K562 (cell line): Measurements from ENCODE around the gene PHF20. TPM values are rescaled to one million over a fixed set of nuclear protein-coding genes. Genes with fewer than 3 reads are reported as not detected.

Source experiments
- CREM ChIP-seq: IDR thresholded peaks from 2 replicates; pipeline ENCODE4 v1.6.1; 2014; ENCODE audit warnings: antibody characterized with exemption, low read depth
- IRF9 ChIP-seq: fragments of 450-650 bp; IDR thresholded peaks from 2 replicates; pipeline ENCODE4 v1.6.1; 2016; ENCODE audit warnings: missing biosample characterization, missing genetic modification characterization
- KAT2B ChIP-seq: IDR thresholded peaks from one replicate; pipeline ENCODE4 v1.6.1; 2012; ENCODE audit warnings: low read depth, mild to moderate bottlenecking, control low read depth, inconsistent platforms, low read length, moderate library complexity
- PCBP1 ChIP-seq: fragments of 200-400 bp; formaldehyde crosslinking; IDR thresholded peaks from 2 replicates; pipeline ENCODE4 v1.6.1; 2018; ENCODE audit warnings: mild to moderate bottlenecking, low read depth, low read length; ENCODE audit not compliant: poor library complexity, severe bottlenecking
- TEAD4 ChIP-seq, 2 experiments: sonication (generic) in 1 of 2; formaldehyde crosslinking in 1 of 2; IDR thresholded peaks; 2 replicates each; pipeline versions ENCODE4 v1.6.1 to v1.8.0; 2012 to 2022; ENCODE audit warnings: borderline replicate concordance in 1 of 2, inconsistent platforms in 1 of 2, low read length in 1 of 2, mild to moderate bottlenecking in 1 of 2, missing genetic modification reagents in 1 of 2
- ZNF143 ChIP-seq: sonication (generic); formaldehyde crosslinking; IDR thresholded peaks from 2 replicates; pipeline ENCODE4 v1.9.0; 2022; ENCODE audit warnings: mild to moderate bottlenecking, missing genetic modification reagents
- ZNF384 ChIP-seq: IDR thresholded peaks from 2 replicates; pipeline ENCODE4 v1.6.1; 2012; ENCODE audit warnings: low read depth, low read length, improper control_type of control experiment
- ZNF436 ChIP-seq: fragments of 250-450, 450-650 bp; sonication (Bioruptor Pico); formaldehyde crosslinking; IDR thresholded peaks from 2 replicates; pipeline ENCODE4 v1.7.0; 2020; ENCODE audit warnings: mild to moderate bottlenecking
- ZNF717 ChIP-seq: fragments of 250-450 bp; sonication (Bioruptor Pico); IDR thresholded peaks from 2 replicates; pipeline ENCODE4 v1.5.0; 2021
- polyA plus RNA-seq, 8 experiments: library from polyadenylated mRNA; depleted of rRNA in 4 of 8; stranded (reverse) in 5 of 8; unstranded in 3 of 8; fragments of >200 nt; fragmentation: Nextera tagmentation in 2 of 8; fragmentation: Illumina TruSeq in 1 of 8; extraction: Ambion mirVana in 2 of 8; extraction: Trizol in 1 of 8; gene quantifications; 2 replicates each; pipeline versions ENCODE4 v1.2.1 to v1.2.3, GENCODE V29; 2011 to 2014; ENCODE audit warnings: inconsistent platforms in 1 of 8, missing spikeins in 1 of 8
- total RNA-seq, 7 experiments: library from RNA; depleted of rRNA in 6 of 7; stranded (reverse); fragments of >200 nt in 6 of 7; fragmentation: Illumina TruSeq in 2 of 7; extraction: Trizol in 2 of 7; gene quantifications; 2 replicates each; pipeline versions ENCODE4 v1.2.1 to v1.2.3, GENCODE V29; 2011 to 2021; ENCODE audit warnings: low replicate concordance in 1 of 7
- TF ChIP-seq, protein P1 (sequence below): fragments of 200-600 bp; sonication (generic); IDR thresholded peaks from one replicate; pipeline ENCODE4 v1.6.1; 2012; ENCODE audit warnings: mild to moderate bottlenecking, low read depth, low read length, inconsistent platforms
- TF ChIP-seq, protein P2 (sequence below): fragments of 450-650 bp; formaldehyde crosslinking; IDR thresholded peaks from 2 replicates; pipeline ENCODE4 v1.4.0; 2020; ENCODE audit warnings: mild to moderate bottlenecking, moderate library complexity
- TF ChIP-seq, protein P3 (sequence below): sonication (generic); formaldehyde crosslinking; IDR thresholded peaks from 2 replicates; pipeline ENCODE4 v1.8.0; 2022; ENCODE audit warnings: mild to moderate bottlenecking, low read depth, missing genetic modification reagents

PHF20 gene
- total and polyA plus RNA-seq, 9 of the 15 experiments (the other 6 are each of a cell fraction or from before 2014, with no cell fraction given) = 49.9 to 196 (median 70.7) TPM

- TF ChIP-seq ZNF143 (CRISPR knock-in tag) (no peak), CREM (no peak), ZNF436 (CRISPR knock-in tag) (no peak), ZNF384 (peak; percentile 68), ZNF717 (no peak), TEAD4 (IDR thresholded peaks at IDR 0.05; ENCODE audit: low read length) (peak; percentile 21; the same call in 1 of the 2 replicates), TEAD4 (CRISPR knock-in tag; IDR thresholded peaks at IDR 0.05; ENCODE audit: borderline replicate concordance) (no peak), IRF9 (tag) (no peak), PCBP1 (no peak), KAT2B (no peak)
- TF ChIP-seq, protein P1, sequence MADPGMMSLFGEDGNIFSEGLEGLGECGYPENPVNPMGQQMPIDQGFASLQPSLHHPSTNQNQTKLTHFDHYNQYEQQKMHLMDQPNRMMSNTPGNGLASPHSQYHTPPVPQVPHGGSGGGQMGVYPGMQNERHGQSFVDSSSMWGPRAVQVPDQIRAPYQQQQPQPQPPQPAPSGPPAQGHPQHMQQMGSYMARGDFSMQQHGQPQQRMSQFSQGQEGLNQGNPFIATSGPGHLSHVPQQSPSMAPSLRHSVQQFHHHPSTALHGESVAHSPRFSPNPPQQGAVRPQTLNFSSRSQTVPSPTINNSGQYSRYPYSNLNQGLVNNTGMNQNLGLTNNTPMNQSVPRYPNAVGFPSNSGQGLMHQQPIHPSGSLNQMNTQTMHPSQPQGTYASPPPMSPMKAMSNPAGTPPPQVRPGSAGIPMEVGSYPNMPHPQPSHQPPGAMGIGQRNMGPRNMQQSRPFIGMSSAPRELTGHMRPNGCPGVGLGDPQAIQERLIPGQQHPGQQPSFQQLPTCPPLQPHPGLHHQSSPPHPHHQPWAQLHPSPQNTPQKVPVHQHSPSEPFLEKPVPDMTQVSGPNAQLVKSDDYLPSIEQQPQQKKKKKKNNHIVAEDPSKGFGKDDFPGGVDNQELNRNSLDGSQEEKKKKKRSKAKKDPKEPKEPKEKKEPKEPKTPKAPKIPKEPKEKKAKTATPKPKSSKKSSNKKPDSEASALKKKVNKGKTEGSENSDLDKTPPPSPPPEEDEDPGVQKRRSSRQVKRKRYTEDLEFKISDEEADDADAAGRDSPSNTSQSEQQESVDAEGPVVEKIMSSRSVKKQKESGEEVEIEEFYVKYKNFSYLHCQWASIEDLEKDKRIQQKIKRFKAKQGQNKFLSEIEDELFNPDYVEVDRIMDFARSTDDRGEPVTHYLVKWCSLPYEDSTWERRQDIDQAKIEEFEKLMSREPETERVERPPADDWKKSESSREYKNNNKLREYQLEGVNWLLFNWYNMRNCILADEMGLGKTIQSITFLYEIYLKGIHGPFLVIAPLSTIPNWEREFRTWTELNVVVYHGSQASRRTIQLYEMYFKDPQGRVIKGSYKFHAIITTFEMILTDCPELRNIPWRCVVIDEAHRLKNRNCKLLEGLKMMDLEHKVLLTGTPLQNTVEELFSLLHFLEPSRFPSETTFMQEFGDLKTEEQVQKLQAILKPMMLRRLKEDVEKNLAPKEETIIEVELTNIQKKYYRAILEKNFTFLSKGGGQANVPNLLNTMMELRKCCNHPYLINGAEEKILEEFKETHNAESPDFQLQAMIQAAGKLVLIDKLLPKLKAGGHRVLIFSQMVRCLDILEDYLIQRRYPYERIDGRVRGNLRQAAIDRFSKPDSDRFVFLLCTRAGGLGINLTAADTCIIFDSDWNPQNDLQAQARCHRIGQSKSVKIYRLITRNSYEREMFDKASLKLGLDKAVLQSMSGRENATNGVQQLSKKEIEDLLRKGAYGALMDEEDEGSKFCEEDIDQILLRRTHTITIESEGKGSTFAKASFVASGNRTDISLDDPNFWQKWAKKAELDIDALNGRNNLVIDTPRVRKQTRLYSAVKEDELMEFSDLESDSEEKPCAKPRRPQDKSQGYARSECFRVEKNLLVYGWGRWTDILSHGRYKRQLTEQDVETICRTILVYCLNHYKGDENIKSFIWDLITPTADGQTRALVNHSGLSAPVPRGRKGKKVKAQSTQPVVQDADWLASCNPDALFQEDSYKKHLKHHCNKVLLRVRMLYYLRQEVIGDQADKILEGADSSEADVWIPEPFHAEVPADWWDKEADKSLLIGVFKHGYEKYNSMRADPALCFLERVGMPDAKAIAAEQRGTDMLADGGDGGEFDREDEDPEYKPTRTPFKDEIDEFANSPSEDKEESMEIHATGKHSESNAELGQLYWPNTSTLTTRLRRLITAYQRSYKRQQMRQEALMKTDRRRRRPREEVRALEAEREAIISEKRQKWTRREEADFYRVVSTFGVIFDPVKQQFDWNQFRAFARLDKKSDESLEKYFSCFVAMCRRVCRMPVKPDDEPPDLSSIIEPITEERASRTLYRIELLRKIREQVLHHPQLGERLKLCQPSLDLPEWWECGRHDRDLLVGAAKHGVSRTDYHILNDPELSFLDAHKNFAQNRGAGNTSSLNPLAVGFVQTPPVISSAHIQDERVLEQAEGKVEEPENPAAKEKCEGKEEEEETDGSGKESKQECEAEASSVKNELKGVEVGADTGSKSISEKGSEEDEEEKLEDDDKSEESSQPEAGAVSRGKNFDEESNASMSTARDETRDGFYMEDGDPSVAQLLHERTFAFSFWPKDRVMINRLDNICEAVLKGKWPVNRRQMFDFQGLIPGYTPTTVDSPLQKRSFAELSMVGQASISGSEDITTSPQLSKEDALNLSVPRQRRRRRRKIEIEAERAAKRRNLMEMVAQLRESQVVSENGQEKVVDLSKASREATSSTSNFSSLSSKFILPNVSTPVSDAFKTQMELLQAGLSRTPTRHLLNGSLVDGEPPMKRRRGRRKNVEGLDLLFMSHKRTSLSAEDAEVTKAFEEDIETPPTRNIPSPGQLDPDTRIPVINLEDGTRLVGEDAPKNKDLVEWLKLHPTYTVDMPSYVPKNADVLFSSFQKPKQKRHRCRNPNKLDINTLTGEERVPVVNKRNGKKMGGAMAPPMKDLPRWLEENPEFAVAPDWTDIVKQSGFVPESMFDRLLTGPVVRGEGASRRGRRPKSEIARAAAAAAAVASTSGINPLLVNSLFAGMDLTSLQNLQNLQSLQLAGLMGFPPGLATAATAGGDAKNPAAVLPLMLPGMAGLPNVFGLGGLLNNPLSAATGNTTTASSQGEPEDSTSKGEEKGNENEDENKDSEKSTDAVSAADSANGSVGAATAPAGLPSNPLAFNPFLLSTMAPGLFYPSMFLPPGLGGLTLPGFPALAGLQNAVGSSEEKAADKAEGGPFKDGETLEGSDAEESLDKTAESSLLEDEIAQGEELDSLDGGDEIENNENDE = no peak
- TF ChIP-seq, protein P2, sequence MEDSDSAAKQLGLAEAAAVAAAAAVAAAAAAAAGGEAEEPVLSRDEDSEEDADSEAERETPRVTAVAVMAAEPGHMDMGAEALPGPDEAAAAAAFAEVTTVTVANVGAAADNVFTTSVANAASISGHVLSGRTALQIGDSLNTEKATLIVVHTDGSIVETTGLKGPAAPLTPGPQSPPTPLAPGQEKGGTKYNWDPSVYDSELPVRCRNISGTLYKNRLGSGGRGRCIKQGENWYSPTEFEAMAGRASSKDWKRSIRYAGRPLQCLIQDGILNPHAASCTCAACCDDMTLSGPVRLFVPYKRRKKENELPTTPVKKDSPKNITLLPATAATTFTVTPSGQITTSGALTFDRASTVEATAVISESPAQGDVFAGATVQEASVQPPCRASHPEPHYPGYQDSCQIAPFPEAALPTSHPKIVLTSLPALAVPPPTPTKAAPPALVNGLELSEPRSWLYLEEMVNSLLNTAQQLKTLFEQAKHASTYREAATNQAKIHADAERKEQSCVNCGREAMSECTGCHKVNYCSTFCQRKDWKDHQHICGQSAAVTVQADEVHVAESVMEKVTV (CRISPR knock-in tag) = no peak
- TF ChIP-seq, protein P3, sequence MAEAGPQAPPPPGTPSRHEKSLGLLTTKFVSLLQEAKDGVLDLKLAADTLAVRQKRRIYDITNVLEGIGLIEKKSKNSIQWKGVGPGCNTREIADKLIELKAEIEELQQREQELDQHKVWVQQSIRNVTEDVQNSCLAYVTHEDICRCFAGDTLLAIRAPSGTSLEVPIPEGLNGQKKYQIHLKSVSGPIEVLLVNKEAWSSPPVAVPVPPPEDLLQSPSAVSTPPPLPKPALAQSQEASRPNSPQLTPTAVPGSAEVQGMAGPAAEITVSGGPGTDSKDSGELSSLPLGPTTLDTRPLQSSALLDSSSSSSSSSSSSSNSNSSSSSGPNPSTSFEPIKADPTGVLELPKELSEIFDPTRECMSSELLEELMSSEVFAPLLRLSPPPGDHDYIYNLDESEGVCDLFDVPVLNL = no peak
Observed at GRCh38 chr20:35887393-35888064, 115.7 kb downstream of the PHF20 start (continued).
